SK-N-SH (cell line): ENCODE measurements around the gene RAI2. TPM values are rescaled to one million over a fixed set of nuclear protein-coding genes. Genes with fewer than 3 reads are reported as not detected.

Experiments
- CTCF ChIA-PET: fragments of 300-600, 350-600 bp; formaldehyde crosslinking; extraction: SDS; loops from one replicate; lab custom pipeline; 2021; lab: Yijun Ruan, JAX
- POLR2A ChIA-PET: fragments of 350-600 bp; sonication (Branson Sonifier 250); formaldehyde crosslinking; extraction: SDS; loops from one replicate; lab custom pipeline; 2020; ENCODE audit warnings: antibody characterized with exemption, inconsistent platforms; lab: Yijun Ruan, JAX
- DNase-seq: peaks from one replicate; pipeline ENCODE4 v3.0.0; 2012
- H2AFZ ChIP-seq: fragments of 200-600 bp; sonication (generic); 2 replicates; pipeline ENCODE4 v1.8.1; 2016; ENCODE audit warnings: antibody characterized with exemption, mild to moderate bottlenecking, low read depth
- H3F3A ChIP-seq: fragments of 200-600 bp; sonication (generic); replicated peaks from 2 replicates; pipeline ENCODE3; 2016; ENCODE audit warnings: antibody characterized with exemption, mild to moderate bottlenecking; ENCODE audit not compliant: insufficient read depth
- H3K27ac ChIP-seq, 2 experiments: fragments of 200-500 bp in 1 of 2; fragments of 200-600 bp in 1 of 2; sonication (Bioruptor generic) in 1 of 2; sonication (generic), shearing (Covaris generic) in 1 of 2; 2 replicates each; pipeline versions ENCODE4 v1.5.1 to v1.6.1; 2014 to 2016; ENCODE audit warnings: low read depth in 2 of 2, inconsistent platforms in 1 of 2, low read length in 1 of 2, mild to moderate bottlenecking in 1 of 2, mixed read lengths in 1 of 2
- H3K27me3 ChIP-seq: fragments of 200-600 bp; sonication (generic), shearing (Covaris generic); 2 replicates; pipeline ENCODE4 v1.6.1; 2016; ENCODE audit warnings: mixed run types; ENCODE audit not compliant: insufficient read depth
- H3K36me3 ChIP-seq, 2 experiments: fragments of 200-500 bp in 1 of 2; fragments of 200-600 bp in 1 of 2; sonication (Bioruptor generic) in 1 of 2; sonication (generic) in 1 of 2; replicated peaks in 1 of 2; 2 replicates each; pipeline versions ENCODE3 to v1.5.1; 2014 to 2016; ENCODE audit warnings: low read length in 1 of 2, mild to moderate bottlenecking in 1 of 2; ENCODE audit not compliant: insufficient read depth in 2 of 2, control insufficient read depth in 1 of 2
- H3K4me1 ChIP-seq, 2 experiments: fragments of 200-500 bp in 1 of 2; fragments of 200-600 bp in 1 of 2; sonication (Bioruptor generic) in 1 of 2; sonication (generic), shearing (Covaris generic) in 1 of 2; 2 replicates each; pipeline versions ENCODE4 v1.5.1 to v1.6.1; 2014 to 2016; ENCODE audit warnings: low read depth in 1 of 2, low read length in 1 of 2, mixed run types in 1 of 2; ENCODE audit not compliant: insufficient read depth in 2 of 2, control insufficient read depth in 1 of 2
- H3K4me2 ChIP-seq: fragments of 200-600 bp; sonication (generic), shearing (Covaris generic); 2 replicates; pipeline ENCODE4 v1.6.1; 2017; ENCODE audit warnings: mixed run types
- H3K4me3 ChIP-seq, 2 experiments: fragments of 200-500 bp in 1 of 2; fragments of 200-600 bp in 1 of 2; sonication (Bioruptor generic) in 1 of 2; sonication (generic), shearing (Covaris generic) in 1 of 2; 2 replicates each; pipeline versions ENCODE4 v1.5.1 to v1.8.1; 2014 to 2016; ENCODE audit warnings: low read depth in 2 of 2, inconsistent platforms in 1 of 2, low read length in 1 of 2, mild to moderate bottlenecking in 1 of 2, mixed read lengths in 1 of 2, moderate library complexity in 1 of 2
- H3K79me2 ChIP-seq: fragments of 200-600 bp; sonication (generic); 2 replicates; pipeline ENCODE4 v1.8.1; 2017; ENCODE audit warnings: mild to moderate bottlenecking; ENCODE audit not compliant: insufficient read depth
- H3K9ac ChIP-seq: fragments of 200-600 bp; sonication (generic); 2 replicates; pipeline ENCODE4 v1.6.1; 2017; ENCODE audit warnings: mixed run types
- H3K9me2 ChIP-seq: fragments of 200-600 bp; sonication (generic); 2 replicates; pipeline ENCODE4 v1.6.1; 2017; ENCODE audit warnings: mixed run types
- H3K9me3 ChIP-seq: fragments of 200-600 bp; sonication (generic); 2 replicates; pipeline ENCODE4 v1.6.1; 2017; ENCODE audit warnings: mixed run types, mild to moderate bottlenecking, moderate library complexity
- H4K20me1 ChIP-seq: fragments of 200-600 bp; sonication (generic); 2 replicates; pipeline ENCODE4 v1.6.1; 2017; ENCODE audit warnings: mild to moderate bottlenecking, mixed run types; ENCODE audit not compliant: insufficient read depth
- ELF1 ChIP-seq: IDR thresholded peaks from 2 replicates; pipeline ENCODE4 v1.4.0; 2012
- EZH2phosphoT487 ChIP-seq: fragments of 200-600 bp; sonication (generic); IDR thresholded peaks from 2 replicates; pipeline ENCODE4 v1.6.1; 2017; ENCODE audit warnings: low read depth, mixed run types, mild to moderate bottlenecking, antibody characterized with exemption, moderate library complexity, borderline replicate concordance
- FOXJ3 ChIP-seq: sonication (generic); formaldehyde crosslinking; IDR thresholded peaks from 2 replicates; pipeline ENCODE4 v1.5.1; 2020; ENCODE audit warnings: mild to moderate bottlenecking, missing genetic modification reagents
- JUND ChIP-seq: IDR thresholded peaks from 2 replicates; pipeline ENCODE4 v1.4.0; 2012
- MXI1 ChIP-seq: IDR thresholded peaks from 2 replicates; pipeline ENCODE4 v1.6.1; 2012; ENCODE audit warnings: mild to moderate bottlenecking, low read depth, low read length, improper control_type of control experiment
- POLR2AphosphoS5 ChIP-seq: IDR thresholded peaks from 2 replicates; pipeline ENCODE4 v1.6.1; 2012; ENCODE audit warnings: low read depth, low read length
- RXRA ChIP-seq: IDR thresholded peaks from 2 replicates; pipeline ENCODE4 v1.4.0; 2012; ENCODE audit warnings: low read depth, mild to moderate bottlenecking, borderline replicate concordance
- SIN3A ChIP-seq: IDR thresholded peaks from 2 replicates; pipeline ENCODE4 v1.6.1; 2012; ENCODE audit warnings: low read depth, mild to moderate bottlenecking, low read length, moderate library complexity, borderline replicate concordance
- TAF1 ChIP-seq: IDR thresholded peaks from 2 replicates; pipeline ENCODE4 v1.6.1; 2012; ENCODE audit warnings: low read depth, mild to moderate bottlenecking, low read length, moderate library complexity, borderline replicate concordance
- TEAD4 ChIP-seq: IDR thresholded peaks from 2 replicates; pipeline ENCODE4 v1.4.0; 2012; ENCODE audit warnings: mild to moderate bottlenecking, borderline replicate concordance; ENCODE audit not compliant: insufficient read depth
- YY1 ChIP-seq: IDR thresholded peaks from 2 replicates; pipeline ENCODE4 v1.4.0; 2012; ENCODE audit warnings: low read depth, mild to moderate bottlenecking
- WGBS: methylation state at CpG from one replicate; pipeline ENCODE4 v1.1.6; 2017; ENCODE audit warnings: low lambda C conversion rate; 5-methylcytosine and 5-hydroxymethylcytosine counted together
- polyA plus RNA-seq, 3 experiments: library from polyadenylated mRNA; depleted of rRNA; stranded (reverse); fragments of >200 nt; gene quantifications; 2 replicates each; pipeline ENCODE4 v1.2.3, GENCODE V29; 2012
- TF ChIP-seq, protein P1 (sequence below): IDR thresholded peaks from 2 replicates; pipeline ENCODE4 v1.4.0; 2012; ENCODE audit warnings: low read depth, borderline replicate concordance
- TF ChIP-seq, protein P2 (sequence below): fragments of 200-600 bp; sonication (generic); IDR thresholded peaks from 2 replicates; pipeline ENCODE4 v1.6.1; 2017; ENCODE audit warnings: antibody characterized with exemption, mild to moderate bottlenecking, moderate library complexity
- TF ChIP-seq, protein P3 (sequence below): IDR thresholded peaks from 2 replicates; pipeline ENCODE4 v1.4.0; 2012; ENCODE audit warnings: low read depth
- TF ChIP-seq, protein P4 (sequence below): IDR thresholded peaks from 2 replicates; pipeline ENCODE4; 2012
- TF ChIP-seq, protein P5 (sequence below): fragments of 150-350 bp; IDR thresholded peaks from 2 replicates; pipeline ENCODE4 v1.6.1; 2016; ENCODE audit warnings: mild to moderate bottlenecking, low read depth, low read length

Gene RAI2
- polyA plus RNA-seq, 1 of the 3 experiments (the other 2 are of a cell fraction): 0.07 TPM

DNA sequence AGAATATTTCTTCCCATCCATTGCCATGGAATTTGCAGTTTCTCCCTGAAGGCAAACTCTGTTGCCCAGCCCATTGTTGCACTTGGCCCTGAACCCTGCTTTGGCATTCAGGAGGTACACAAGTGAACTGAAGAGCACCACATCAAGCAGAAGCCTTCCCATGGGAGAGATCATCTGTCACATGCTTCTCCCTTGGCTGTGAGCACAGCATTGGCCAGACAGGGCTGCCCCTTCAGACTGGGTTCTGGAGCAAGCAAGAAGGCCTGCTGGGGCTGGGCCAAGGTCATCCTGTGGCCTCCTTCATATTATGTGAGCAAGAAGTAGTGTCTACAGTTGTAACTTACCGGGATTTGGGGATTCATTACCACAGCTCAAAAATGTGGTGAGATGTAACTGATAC is 101.1 kb downstream of the RAI2 start:
- WGBS: 63% methylated on average over 1 of the region's 1 CpG

DNA sequence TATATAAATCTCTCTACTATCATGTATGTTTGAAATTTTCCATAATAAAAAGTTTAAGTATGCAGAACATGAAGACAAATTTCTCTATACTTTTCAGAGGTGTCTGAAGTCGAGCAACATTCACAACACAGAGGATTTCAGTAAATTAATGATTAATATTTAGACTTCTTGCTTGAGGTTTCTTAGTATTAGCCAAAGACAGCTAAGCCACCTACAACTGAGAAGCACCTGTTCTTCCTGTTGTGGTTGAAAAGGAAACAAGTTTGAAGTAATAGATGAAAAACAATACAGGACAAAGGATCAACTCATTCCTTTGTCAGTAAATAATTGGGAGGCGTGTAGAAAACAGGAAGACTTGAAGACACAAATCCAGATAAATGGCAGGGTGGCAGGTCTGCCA is 102.7 kb downstream of the RAI2 start:
- Histone ChIP-seq H3K4me2 (no peak overlapping the region), H3K4me3 (no peak overlapping the region), H3K9me3 (no peaks in the 10 kb centered on the region), H3K4me1 (no peaks in the 10 kb centered on the region), H3F3A (no peaks in the 10 kb centered on the region), H3K79me2 (no peaks in the 10 kb centered on the region), H3K9me2 (no peaks in the 10 kb centered on the region), H3K9ac (no peak overlapping the region), H4K20me1 (no peaks in the 10 kb centered on the region), H3K27ac (no peak overlapping the region), H3K36me3 (peaks cover 2 to 3% of the 10 kb centered on the region in 2 experiments), H3K27me3 (no peaks in the 10 kb centered on the region; the same call in 1 of the 2 replicates), H2AFZ (no peak overlapping the region)
- WGBS: 13% methylated on average over 2 of the region's 2 CpGs
- TF ChIP-seq TEAD4 (no peak), ELF1 (no peak), YY1 (no peak), POLR2AphosphoS5 (no peak), EZH2phosphoT487 (no peak), RXRA (no peak), JUND (no peak), TAF1 (no peak), SIN3A (no peak)
- TF ChIP-seq, protein P1, sequence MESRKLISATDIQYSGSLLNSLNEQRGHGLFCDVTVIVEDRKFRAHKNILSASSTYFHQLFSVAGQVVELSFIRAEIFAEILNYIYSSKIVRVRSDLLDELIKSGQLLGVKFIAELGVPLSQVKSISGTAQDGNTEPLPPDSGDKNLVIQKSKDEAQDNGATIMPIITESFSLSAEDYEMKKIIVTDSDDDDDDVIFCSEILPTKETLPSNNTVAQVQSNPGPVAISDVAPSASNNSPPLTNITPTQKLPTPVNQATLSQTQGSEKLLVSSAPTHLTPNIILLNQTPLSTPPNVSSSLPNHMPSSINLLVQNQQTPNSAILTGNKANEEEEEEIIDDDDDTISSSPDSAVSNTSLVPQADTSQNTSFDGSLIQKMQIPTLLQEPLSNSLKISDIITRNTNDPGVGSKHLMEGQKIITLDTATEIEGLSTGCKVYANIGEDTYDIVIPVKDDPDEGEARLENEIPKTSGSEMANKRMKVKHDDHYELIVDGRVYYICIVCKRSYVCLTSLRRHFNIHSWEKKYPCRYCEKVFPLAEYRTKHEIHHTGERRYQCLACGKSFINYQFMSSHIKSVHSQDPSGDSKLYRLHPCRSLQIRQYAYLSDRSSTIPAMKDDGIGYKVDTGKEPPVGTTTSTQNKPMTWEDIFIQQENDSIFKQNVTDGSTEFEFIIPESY: no peak
- TF ChIP-seq, protein P2, sequence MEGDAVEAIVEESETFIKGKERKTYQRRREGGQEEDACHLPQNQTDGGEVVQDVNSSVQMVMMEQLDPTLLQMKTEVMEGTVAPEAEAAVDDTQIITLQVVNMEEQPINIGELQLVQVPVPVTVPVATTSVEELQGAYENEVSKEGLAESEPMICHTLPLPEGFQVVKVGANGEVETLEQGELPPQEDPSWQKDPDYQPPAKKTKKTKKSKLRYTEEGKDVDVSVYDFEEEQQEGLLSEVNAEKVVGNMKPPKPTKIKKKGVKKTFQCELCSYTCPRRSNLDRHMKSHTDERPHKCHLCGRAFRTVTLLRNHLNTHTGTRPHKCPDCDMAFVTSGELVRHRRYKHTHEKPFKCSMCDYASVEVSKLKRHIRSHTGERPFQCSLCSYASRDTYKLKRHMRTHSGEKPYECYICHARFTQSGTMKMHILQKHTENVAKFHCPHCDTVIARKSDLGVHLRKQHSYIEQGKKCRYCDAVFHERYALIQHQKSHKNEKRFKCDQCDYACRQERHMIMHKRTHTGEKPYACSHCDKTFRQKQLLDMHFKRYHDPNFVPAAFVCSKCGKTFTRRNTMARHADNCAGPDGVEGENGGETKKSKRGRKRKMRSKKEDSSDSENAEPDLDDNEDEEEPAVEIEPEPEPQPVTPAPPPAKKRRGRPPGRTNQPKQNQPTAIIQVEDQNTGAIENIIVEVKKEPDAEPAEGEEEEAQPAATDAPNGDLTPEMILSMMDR: no peak
- TF ChIP-seq, protein P3, sequence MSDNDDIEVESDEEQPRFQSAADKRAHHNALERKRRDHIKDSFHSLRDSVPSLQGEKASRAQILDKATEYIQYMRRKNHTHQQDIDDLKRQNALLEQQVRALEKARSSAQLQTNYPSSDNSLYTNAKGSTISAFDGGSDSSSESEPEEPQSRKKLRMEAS: no peak
- TF ChIP-seq, protein P4, sequence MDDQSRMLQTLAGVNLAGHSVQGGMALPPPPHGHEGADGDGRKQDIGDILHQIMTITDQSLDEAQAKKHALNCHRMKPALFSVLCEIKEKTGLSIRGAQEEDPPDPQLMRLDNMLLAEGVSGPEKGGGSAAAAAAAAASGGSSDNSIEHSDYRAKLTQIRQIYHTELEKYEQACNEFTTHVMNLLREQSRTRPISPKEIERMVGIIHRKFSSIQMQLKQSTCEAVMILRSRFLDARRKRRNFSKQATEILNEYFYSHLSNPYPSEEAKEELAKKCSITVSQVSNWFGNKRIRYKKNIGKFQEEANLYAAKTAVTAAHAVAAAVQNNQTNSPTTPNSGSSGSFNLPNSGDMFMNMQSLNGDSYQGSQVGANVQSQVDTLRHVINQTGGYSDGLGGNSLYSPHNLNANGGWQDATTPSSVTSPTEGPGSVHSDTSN: no peak
- no peak for DNase-seq
- POLR2A ChIA-PET: no interaction called here
- CTCF ChIA-PET: no interaction called here

More for the DNA sequence above, 101.1 kb downstream of the RAI2 start:
- Histone ChIP-seq H3K9ac (no peak overlapping the region), H3K9me3 (no peaks in the 10 kb centered on the region), H3K4me3 (no peak overlapping the region), H3K27me3 (peaks cover 8% of the 10 kb centered on the region), H3K79me2 (no peaks in the 10 kb centered on the region), H3K4me2 (no peak overlapping the region)
- POLR2A ChIA-PET: no interaction called here
- CTCF ChIA-PET: no interaction called here
- DNase-seq: no peak
- TF ChIP-seq, protein P5, sequence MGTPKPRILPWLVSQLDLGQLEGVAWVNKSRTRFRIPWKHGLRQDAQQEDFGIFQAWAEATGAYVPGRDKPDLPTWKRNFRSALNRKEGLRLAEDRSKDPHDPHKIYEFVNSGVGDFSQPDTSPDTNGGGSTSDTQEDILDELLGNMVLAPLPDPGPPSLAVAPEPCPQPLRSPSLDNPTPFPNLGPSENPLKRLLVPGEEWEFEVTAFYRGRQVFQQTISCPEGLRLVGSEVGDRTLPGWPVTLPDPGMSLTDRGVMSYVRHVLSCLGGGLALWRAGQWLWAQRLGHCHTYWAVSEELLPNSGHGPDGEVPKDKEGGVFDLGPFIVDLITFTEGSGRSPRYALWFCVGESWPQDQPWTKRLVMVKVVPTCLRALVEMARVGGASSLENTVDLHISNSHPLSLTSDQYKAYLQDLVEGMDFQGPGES: no peak
- TF ChIP-seq MXI1: no peak
- no peak for TF ChIP-seq YY1
- no peak for TF ChIP-seq TEAD4
- TF ChIP-seq FOXJ3 (CRISPR knock-in tag): no peak
- no peak for TF ChIP-seq EZH2phosphoT487
- TF ChIP-seq, all 33 proteins: peak for 0
- H3K27ac ChIP-seq: no peak overlapping the region
- H3K4me1 ChIP-seq: no peaks in the 10 kb centered on the region
- no peaks in the 10 kb centered on the region for H3K36me3 ChIP-seq
- H2AFZ ChIP-seq: no peak overlapping the region
- H3K9me2 ChIP-seq: no peaks in the 10 kb centered on the region
- no peaks in the 10 kb centered on the region for H4K20me1 ChIP-seq
- H3F3A ChIP-seq: no peaks in the 10 kb centered on the region
